ENCODE results near the gene SLAMF6. TPM values are rescaled to one million over a fixed set of nuclear protein-coding genes. Genes with fewer than 3 reads are reported as not detected.
"Not testable (repeated sequence)": the region's sequence is repeated elsewhere in the genome, so short reads cannot be mapped to it uniquely, and the experiment has no call there.

SLAMF6 gene
- total RNA-seq, 1 donor from 2014 or later, result not detected

DNA sequence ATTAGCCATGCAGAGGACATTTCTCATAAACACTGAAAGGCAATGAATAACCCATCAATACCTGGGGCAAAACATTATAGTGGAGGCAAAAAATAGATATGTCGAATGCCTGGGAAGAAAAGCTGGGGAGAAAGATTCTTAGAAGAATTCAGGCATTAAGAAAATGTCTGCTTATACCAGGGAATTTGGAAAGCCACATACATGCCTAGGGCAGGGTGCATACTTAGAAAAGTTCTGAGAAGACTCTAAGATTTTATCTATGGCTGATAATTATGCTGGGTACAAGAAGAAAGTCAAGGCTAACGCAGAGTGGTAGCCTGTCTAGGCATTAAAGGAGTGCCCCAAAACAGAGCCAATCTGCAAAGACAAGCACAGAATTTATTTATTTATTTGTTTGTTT is 18.4 kb downstream of the SLAMF6 start:
- no peak for DNase-seq

DNA sequence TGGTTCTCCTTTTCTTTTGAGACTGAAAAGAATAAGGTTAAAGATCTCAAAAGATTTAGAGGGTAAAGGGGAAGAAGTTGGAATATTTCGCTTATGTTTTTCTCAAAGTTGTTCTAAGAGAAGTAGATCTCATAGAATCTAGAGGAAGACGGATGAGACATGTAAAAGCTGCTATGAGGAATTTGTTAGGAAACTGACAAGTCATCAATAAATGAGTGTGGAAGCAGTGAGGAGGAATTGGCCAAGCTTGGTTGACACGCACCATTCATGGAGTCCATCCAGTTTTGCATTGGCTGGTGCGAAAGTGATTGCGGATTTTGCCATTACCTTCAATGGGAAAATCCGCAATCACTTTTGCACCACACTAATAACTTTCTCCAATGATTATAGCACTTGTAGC is 20.0 kb downstream of the SLAMF6 start:
- DNase-seq, result no peak

GRCh38 chr1:160500321-160500990 is 22.6 kb downstream of the SLAMF6 start:
- DNase-seq, result no peak

GRCh38 chr1:160499631-160500030 is 23.4 kb downstream of the SLAMF6 start:
- no peak for DNase-seq

DNA sequence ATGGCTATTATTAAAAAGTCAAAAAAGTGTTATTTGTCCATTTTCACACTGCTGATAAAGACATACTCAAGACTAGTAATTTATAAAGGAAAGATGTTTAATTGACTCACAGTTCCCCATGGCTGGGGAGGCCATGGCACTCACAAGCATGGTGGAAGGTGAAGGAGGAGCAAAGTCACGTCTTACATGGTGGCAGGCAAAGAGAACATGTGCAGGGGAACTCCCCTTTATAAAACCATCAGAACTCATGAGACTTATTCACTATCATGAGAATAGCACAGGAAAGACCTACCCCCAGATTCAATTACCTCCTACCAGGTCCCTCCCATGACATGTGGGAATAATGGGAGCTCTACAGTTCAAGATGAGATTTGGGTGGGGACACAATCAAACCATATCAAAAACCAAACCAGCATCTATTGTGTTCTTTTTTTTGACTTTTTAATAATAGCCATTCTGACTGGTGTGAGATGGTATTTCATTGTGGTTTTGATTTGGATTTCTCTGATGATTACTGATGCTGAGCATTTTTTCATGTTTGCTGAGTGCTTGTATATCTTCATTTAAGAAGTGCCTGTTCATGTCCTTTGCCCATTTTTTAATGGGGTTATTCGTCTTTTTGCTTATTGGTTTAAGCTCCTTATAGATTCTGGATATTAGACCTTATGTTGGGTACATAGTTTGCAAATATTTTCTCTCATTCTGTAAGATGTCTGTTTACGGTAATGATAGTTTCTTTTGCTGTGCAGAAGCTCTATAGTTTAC is 24.6 kb downstream of the SLAMF6 start:
- not testable (repeated sequence) for DNase-seq

DNA sequence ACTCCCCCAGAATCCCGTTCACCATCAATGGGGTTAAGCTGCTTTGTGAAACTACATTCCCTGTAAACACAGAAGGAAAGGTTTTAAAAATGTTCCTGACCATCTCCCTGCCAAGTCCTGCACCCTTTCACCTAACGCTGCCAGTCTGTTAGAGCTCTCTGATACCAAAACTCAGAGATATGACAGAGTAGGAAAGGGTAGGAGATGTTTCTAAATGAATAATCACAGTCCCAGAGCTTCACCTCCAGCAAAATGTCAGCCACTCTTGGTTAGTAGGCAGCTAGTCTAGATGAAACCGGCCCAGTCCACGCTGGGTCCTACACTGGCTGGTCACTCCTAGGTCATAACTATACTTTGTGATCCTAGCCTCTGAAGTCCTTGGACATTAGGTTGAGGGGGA is 26.7 kb downstream of the SLAMF6 start:
- DNase-seq, result no peak

DNA sequence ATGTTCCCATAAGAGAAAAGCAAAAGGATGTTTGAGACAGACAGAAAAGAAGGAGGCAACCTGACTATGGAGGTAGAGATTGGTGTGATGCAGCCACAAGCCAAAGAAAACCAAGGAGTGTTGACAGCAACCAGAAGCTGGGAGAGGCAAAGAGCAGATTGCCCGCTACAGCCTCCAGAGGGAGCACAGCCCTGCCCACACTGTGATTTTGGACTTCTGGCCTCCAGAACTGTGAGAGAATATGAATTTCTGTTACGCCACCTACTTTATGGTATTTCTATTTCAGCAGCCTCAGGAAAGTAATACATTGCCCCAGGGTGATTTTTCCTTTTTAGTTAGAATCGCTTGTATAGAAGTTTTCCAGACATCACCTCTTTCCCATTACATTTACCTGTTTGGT is 28.4 kb downstream of the SLAMF6 start:
- no peak for DNase-seq

GRCh38 chr1:160492617-160493016 is 30.4 kb downstream of the SLAMF6 start:
- no peak for DNase-seq

DNA sequence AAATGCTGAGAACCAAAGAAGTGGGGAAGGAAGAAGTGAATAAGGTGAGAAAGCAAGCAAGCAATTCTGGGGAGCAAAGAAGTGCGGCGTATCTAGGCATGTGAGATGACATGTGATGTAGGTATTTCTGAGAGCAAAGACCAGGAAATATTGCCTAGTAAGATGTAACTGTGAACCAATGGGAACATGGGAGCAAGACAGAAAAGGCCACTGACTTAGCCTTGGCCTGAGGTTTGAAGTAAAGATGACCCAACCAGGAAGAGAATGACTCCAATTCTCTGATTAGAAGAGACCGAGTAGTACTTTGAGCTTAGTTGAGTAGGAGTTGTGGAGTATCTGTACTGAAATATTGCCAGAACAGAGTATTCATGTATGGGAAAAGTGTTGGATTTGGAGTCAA is 31.1 kb downstream of the SLAMF6 start:
- DNase-seq, result no peak

DNA sequence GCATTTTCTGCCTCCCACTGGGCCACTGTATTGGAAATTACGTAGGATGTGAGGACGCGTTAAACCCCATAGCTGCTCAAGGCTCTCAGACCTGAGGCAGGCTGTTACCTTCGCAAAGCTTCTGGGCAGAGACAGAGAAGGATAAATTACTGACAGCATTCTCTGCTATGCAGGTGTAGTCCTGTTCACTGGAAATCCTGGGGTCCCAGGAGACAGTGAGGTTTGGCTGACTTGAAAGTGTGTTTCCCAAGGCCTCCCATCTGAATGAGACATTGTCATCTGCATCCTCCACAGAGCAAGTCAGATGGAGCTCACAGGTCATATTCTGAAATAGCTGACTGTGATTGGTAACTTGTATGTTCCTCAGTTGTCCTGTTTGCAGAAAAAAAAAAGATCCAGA is 32.0 kb downstream of the SLAMF6 start:
- DNase-seq, result no peak

DNA sequence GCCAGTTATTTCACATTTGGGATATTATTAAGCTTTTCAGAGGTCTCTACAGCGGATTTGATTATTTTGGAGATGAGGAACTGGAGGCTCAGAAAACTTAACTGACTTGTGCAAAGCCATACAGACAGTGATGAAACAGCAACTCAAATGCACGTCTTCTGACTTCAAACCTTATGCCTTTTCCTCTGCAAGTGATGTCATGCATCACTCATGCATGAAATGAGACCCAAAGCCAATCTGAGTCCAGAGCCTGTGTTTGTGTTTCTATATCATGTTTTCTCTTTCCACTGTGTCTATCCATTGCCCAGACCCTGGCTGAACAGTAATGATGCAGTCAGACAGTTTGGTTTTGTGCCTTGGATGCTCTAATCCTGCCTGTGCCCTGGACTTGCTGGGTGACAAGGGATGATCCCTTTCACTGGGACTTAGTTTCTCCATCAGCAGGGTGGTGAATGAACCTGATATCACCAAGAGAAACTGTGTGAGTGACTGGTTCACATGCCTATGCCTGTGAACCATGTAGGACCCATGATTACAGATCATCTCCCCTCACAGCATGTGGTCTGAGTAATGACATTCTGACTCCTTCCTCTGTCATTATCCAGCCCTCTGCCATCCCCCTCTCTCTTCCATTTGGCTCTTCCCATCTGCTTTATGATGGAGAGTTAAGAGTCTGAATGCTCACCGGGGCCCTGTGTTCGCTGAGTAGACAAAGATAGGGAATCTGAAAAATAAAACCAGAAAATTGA is 33.4 kb downstream of the SLAMF6 start:
- no peak for DNase-seq

GRCh38 chr1:160488347-160489058 is 34.6 kb downstream of the SLAMF6 start:
- DNase-seq, result no peak

- no peak for DNase-seq
These were observed 36.6 kb downstream of the SLAMF6 start for GRCh38 chr1:160486453-160486852.

DNA sequence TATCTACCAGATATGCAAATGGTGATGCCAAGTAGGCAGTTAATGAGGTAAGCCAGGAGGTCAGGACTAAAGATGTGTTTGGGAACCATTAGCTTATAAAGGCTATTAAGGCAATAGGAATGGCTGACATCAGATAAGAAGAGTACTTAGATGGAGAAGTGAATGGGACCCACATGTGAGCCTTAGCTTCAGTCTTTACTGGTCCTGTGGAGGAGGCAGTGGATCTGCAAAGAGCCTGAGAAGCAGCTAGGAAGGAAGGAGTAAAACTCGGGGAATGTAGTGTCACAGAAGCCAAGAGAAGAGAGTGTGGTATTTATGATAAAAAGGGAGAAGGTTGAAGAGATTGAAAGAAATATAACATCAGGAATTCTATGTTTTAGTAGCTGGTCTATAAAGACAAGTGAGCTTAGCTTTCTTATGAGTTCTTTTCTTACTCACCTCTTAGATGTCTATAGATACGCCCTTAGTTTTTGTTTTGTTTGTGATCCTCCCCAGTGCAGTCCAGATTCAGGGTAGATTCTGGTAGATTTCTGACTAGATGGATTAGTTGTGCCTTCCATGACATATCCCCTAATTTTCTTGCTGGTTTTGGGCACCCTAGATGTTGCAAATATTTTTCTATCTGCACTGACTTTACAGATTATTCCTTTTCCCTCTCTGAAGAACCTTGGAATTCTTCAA is 39.4 kb downstream of the SLAMF6 start:
- DNase-seq, result no peak

DNA sequence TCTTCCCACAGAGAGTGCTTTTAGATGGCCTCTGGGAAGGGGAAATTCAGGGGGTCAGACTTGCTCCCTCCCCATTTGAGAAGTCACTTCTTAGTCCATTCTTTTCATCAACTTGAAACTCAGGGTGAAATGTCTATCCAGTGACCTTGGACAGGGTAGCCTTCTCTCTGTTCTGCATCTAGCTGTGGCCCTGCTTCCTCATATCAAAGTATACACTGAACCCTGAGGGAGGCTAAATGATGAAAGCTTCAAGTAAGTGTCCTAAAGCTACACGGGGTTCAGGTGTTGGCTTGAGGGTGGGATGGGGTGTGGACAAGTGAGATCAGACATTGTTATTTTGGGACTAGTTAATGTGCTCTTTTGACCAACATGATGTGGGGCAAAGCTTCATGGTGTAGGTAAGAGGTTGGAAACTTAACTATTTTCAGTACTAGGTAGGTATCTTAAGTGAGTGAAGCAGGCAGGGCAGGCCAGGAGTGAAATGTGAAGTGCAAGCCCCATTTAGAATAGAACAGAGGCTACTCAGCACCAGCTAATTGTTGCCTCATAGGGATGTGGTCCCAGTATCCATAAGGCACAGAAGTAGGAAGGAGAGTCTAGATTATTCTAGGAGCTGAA is 41.0 kb downstream of the SLAMF6 start:
- no peak for DNase-seq

DNA sequence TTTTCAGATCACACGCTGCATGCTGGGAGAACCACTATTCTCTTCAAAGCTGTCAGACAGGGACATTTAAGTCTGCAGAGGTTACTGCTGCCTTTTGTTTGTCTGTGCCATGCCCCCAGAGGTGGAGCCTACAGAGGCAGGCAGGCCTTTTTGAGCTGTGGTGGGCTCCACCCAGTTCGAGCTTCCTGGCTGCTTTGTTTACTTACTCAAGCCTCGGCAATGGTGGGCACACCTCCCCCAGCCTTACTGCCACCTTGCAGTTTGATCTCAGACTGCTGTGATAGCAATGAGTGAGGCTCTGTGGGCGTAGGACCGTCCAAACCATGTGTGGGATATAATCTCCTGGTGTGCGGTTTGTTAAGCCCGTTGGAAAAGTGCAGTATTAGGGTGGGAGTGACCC is 42.3 kb downstream of the SLAMF6 start:
- DNase-seq, result not testable (repeated sequence)

GRCh38 chr1:160479091-160479490 is 44.0 kb downstream of the SLAMF6 start:
- DNase-seq, result not testable (repeated sequence)

DNA sequence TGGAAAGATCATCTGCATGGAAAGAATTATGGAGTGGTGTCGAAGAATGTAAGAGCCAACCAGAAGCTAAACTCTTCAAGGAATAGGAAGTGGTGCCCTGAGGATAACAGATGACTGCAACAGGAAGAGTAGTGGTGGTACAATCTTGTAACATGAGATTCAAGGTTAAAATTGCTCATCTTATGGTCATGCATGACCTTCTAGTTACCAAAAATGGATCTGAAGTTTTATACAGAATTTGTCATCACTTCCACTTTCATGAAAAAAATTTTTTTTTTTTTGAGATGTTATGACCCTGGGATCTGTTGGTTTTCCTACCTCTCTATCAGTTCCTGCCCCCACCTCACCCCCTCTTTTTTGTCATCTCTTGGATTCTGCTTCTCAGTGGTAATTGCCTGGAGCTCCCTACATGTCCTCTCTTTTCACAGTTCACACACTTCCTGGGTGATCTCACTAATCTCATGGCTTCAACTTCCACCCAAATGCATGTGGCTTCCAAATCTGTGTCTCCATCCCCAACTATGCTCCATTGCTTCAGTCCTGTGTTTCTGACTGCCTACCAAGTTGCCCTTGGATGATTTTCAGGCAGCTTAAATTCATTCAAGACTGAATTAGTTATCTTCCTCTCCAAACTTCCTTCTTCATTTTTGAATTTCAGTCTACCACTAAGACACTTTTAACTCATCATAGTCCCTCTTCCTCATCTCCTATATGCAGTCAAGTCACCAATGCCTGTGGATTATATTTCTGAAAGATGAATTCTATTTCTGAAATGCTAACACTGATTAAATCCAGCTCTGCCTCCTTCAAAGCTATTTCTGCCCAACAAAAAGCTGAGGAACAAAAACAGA is 48.4 kb downstream of the SLAMF6 start:
- no peak for DNase-seq

DNA sequence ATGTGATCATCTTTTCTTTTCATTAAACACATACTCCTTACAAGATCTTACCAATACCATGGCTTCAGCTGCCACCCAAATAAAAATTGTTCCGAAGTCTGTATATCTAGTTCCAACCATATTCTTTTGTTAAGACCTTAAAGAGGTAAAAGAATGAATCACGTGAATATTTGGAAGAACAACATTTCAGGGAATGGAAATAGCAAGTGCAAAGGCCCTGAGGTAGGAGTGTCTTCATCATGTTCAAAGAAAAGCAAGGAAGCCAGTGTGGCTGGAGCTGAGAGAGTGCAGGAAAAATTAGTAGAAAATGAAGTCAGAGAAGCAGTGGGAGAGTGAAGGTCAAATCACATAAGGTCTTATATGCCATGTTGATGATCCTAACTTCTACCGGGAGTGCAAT is 50.9 kb downstream of the SLAMF6 start:
- DNase-seq, result no peak

DNA sequence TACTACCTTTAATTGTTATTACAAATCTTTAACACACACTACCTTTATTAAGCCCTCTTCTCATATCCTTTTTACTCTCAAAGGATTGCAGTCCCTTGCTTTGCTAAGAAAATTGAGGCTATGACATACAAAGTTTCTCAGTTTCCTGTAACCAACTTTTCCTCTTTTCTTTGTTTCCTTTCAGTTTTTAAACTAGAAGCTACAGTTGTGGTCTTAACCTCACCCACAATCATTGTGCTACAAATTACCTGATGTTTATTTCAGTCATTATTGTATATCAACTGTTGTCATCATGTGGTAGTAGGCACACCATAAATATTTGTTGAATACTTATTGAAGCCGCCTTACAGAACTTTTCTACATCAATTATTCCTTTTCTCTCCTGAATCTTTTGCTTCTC is 51.8 kb downstream of the SLAMF6 start:
- DNase-seq, result no peak

- DNase-seq, result no peak
These were observed 55.5 kb downstream of the SLAMF6 start for GRCh38 chr1:160467576-160467975.

Data from occipital lobe (tissue), 2 donors.